Measurements from ENCODE around the gene TRIM8.

DNA sequence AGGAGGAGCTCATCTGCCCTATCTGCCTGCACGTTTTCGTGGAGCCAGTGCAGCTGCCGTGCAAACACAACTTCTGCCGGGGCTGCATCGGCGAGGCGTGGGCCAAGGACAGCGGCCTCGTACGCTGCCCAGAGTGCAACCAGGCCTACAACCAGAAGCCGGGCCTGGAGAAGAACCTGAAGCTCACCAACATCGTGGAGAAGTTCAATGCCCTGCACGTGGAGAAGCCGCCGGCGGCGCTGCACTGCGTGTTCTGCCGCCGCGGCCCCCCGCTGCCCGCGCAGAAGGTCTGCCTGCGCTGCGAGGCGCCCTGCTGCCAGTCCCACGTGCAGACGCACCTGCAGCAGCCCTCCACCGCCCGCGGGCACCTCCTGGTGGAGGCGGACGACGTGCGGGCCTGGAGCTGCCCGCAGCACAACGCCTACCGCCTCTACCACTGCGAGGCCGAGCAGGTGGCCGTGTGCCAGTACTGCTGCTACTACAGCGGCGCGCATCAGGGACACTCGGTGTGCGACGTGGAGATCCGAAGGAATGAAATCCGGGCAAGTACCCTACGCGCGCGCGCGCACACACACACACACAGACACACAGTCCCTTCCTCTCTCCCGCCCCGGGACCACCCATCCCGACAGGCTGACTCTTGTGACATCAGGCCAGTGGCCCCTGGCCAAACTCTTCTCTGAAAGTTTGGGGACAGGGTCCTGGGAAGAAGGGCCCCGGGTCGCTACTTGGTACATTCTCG, 538 bp downstream of the TRIM8 start:
- TF ChIP-seq CTCF (IDR thresholded peaks at IDR 0.05; ENCODE audit: low read depth, low read length, poor library complexity, severe bottlenecking), result peak; percentile 77
- no peak for TF ChIP-seq EZH2phosphoT487 (IDR thresholded peaks at IDR 0.05; ENCODE audit: borderline replicate concordance, low read length)
